A673 (cell line): ENCODE results near the gene CYP46A1. TPM values are rescaled to one million over a fixed set of nuclear protein-coding genes. Genes with fewer than 3 reads are reported as not detected.
A peak's percentile ranks its signal among the peaks of the same experiment; 100 is the strongest.

Experiments used
- BruUV-seq: library from RNA; stranded (reverse); fragments of 400-500 nt; replicated peaks from 2 replicates; lab custom pipeline; 2021; lab: Mats Ljungman, UMichigan
- CTCF ChIA-PET: fragments of 300-600 bp; sonication (Branson Sonifier 250); formaldehyde crosslinking; loops from one replicate; lab custom pipeline; 2022; ENCODE audit warnings: antibody characterized with exemption; lab: Charles Lee
- POLR2A ChIA-PET: fragments of 300-600 bp; sonication (Branson Sonifier 250); formaldehyde crosslinking; loops from one replicate; lab custom pipeline; 2022; ENCODE audit warnings: antibody characterized with exemption; ENCODE audit not compliant: low non-redundant PET; lab: Charles Lee
- DNase-seq: peaks from one replicate; pipeline ENCODE4 v3.0.0-alpha.2; 2015; ENCODE audit warnings: low spot score
- H3K27ac ChIP-seq: fragments of 200-600 bp; sonication (generic); 2 replicates; pipeline ENCODE4 v1.5.1; 2016; ENCODE audit warnings: mixed run types, low read depth, mild to moderate bottlenecking, mixed read lengths, antibody characterized with exemption, low read length; ENCODE audit not compliant: poor library complexity, severe bottlenecking
- H3K27me3 ChIP-seq: fragments of 200-600 bp; sonication (generic); replicated peaks from 2 replicates; pipeline ENCODE4 v1.6.1; 2017; ENCODE audit warnings: mixed run types, low read depth, mild to moderate bottlenecking, mixed read lengths, antibody characterized with exemption, low read length; ENCODE audit not compliant: insufficient read depth, poor library complexity
- H3K36me3 ChIP-seq: fragments of 200-600 bp; sonication (generic); 2 replicates; pipeline ENCODE4 v1.6.1; 2016; ENCODE audit warnings: mixed run types, mild to moderate bottlenecking, mixed read lengths, antibody characterized with exemption, low read length; ENCODE audit not compliant: insufficient read depth, poor library complexity, severe bottlenecking
- H3K4me1 ChIP-seq: fragments of 200-600 bp; sonication (generic); 2 replicates; pipeline ENCODE4 v1.6.1; 2017; ENCODE audit warnings: mixed run types, mild to moderate bottlenecking, mixed read lengths, antibody characterized with exemption, low read length; ENCODE audit not compliant: insufficient read depth, poor library complexity, severe bottlenecking
- H3K4me3 ChIP-seq: fragments of 200-600 bp; sonication (generic); 2 replicates; pipeline ENCODE4 v1.5.1; 2016; ENCODE audit warnings: low read depth, mixed run types, mild to moderate bottlenecking, mixed read lengths, low read length; ENCODE audit not compliant: poor library complexity, severe bottlenecking
- H3K9me3 ChIP-seq: fragments of 200-600 bp; sonication (generic); 2 replicates; pipeline ENCODE4 v1.6.1; 2016; ENCODE audit warnings: mixed run types, low read depth, mild to moderate bottlenecking, mixed read lengths, antibody characterized with exemption, low read length; ENCODE audit not compliant: poor library complexity, severe bottlenecking
- CTCF ChIP-seq: fragments of 300-800, 200-600 bp; sonication (generic); conservative IDR thresholded peaks from 2 replicates; pipeline ENCODE4 v1.5.1; 2017; ENCODE audit warnings: low read depth, mild to moderate bottlenecking, antibody characterized with exemption, low read length, moderate library complexity, mixed read lengths
- EZH2 ChIP-seq: fragments of 200-600 bp; sonication (generic); IDR thresholded peaks from 2 replicates; pipeline ENCODE4 v1.6.1; 2017; ENCODE audit warnings: borderline replicate concordance, low read depth, mild to moderate bottlenecking, mixed read lengths, antibody characterized with exemption, low read length; ENCODE audit not compliant: poor library complexity, severe bottlenecking
- intact Hi-C: fragments of 100-400 bp; cut with micrococcal nuclease; formaldehyde crosslinking; loops from one replicate; pipeline ENCODE4 v1.10.0; 2022; ENCODE audit not compliant: unreplicated experiment
- total RNA-seq: library from RNA; stranded (reverse); gene quantifications from 2 replicates; pipeline ENCODE4 v1.2.3, GENCODE V29; 2021

The CYP46A1 gene
- total RNA-seq, 1 experiment from 2014 or later: not detected

GRCh38 chr14:99757331-99758070 lies 73.4 kb downstream of the CYP46A1 start:
- Histone ChIP-seq H3K27me3 (no peaks in the 10 kb centered on the region), H3K9me3 (no peaks in the 10 kb centered on the region), H3K4me3 (no peak overlapping the region), H3K27ac (no peak overlapping the region), H3K36me3 (no peaks in the 10 kb centered on the region), H3K4me1 (peaks cover 14% of the 10 kb centered on the region)
- intact Hi-C loops: no loop called here
- ChIA-PET POLR2A (no interaction called here), CTCF (no interaction called here)
- BruUV-seq: no TSS peak
- peak; percentile 65 for DNase-seq
- TF ChIP-seq CTCF: no peak
- no peak for TF ChIP-seq EZH2

GRCh38 chr14:99758121-99758821 lies 74.2 kb downstream of the CYP46A1 start:
- Histone ChIP-seq H3K27me3 (no peaks in the 10 kb centered on the region), H3K27ac (no peak overlapping the region), H3K4me1 (peaks cover 14% of the 10 kb centered on the region), H3K4me3 (no peak overlapping the region), H3K36me3 (no peaks in the 10 kb centered on the region), H3K9me3 (no peaks in the 10 kb centered on the region)
- ChIA-PET CTCF (interaction anchor here (0.6 kb wide), 1 partner anchor 13 kb away, joined by 5 read pairs; no protein-coding TSS in a partner anchor), POLR2A (no interaction called here)
- intact Hi-C loops: no loop called here
- BruUV-seq: no TSS peak
- TF ChIP-seq EZH2 (no peak), CTCF (no peak)
- peak; percentile 96 for DNase-seq

- H3K36me3 ChIP-seq: no peaks in the 10 kb centered on the region
- no peaks in the 10 kb centered on the region for H3K9me3 ChIP-seq
- no peak for TF ChIP-seq CTCF
- TF ChIP-seq EZH2: no peak
- CTCF ChIA-PET: no interaction called here
- DNase-seq: no peak
- BruUV-seq: no TSS peak
- peaks cover 14% of the 10 kb centered on the region for H3K4me1 ChIP-seq
- intact Hi-C loops: no loop called here
- no peak overlapping the region for H3K4me3 ChIP-seq
- no peaks in the 10 kb centered on the region for H3K27me3 ChIP-seq
- H3K27ac ChIP-seq: no peak overlapping the region
- POLR2A ChIA-PET: no interaction called here
These were observed 74.9 kb downstream of the CYP46A1 start for GRCh38 chr14:99758872-99759545.
